GM11168 (cell line): Measurements from ENCODE around the gene USH2A.
"Not testable (repeated sequence)": the region's sequence is repeated elsewhere in the genome, so short reads cannot be mapped to it uniquely, and the experiment has no call there.

ENCODE experiments used
- in situ Hi-C: fragments of 300-500 bp; cut with MboI; formaldehyde crosslinking; loops from one replicate; pipeline ENCODE4 v1.12.0; 2022; ENCODE audit warnings: low sequenced_read_pairs; ENCODE audit not compliant: unreplicated experiment

Gene USH2A

DNA sequence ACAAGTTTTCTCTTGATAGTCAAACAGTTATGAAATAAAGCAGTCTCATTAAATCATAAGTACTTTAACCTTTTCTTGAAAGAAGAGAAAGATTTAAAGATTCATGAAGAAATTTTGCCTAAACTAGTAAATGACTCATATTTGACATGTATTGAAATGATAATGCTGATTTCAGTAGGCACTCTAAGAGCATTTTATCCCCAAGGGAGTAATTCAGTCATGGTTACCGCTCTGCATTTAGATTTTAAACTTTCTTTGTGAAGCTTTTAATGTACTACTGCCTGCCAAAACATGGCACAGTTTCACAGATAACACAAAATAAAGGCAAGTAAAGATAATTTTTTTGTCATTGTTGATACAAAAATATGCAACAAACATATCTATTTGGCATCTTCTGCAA, 6.8 kb downstream of the USH2A start:
- in situ Hi-C loops: no loop called here

DNA sequence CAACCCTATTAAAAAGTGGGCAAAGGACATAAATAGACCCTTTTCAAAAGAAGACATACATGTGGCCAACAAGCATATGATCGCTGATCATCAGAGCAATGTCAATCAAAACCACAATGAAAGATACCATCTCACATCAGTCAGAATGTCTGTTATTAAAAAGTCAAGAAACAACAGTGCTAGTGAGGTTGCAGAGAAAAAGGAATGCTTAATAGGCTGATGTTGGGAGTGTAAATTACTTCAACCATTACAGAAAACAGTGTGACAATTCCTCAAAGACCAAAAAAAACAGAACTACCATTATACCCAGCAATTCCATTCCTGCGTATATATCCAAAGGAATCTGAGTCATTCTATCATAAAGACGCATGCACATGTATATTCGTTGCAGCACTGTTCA, 13.2 kb downstream of the USH2A start:
- in situ Hi-C loops: no loop called here

DNA sequence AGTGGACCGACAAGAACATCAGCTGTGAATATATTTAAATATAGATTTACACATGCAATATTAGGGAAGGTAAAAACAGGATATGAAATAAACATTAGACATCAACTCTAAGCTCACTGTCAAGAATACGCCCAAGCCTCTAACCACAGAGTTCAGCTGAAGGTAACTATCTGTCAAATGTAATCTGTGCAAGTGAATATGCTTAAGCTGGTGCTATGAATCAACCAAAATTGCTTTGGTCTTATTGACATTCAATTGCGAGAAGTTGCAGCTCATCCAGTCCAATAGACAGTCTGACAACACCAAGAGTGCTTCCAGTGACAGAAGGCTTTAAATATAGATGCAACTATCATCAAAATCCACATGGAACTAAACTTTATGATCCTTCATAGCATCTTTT, 32.3 kb downstream of the USH2A start:
- in situ Hi-C loops: no loop called here

DNA sequence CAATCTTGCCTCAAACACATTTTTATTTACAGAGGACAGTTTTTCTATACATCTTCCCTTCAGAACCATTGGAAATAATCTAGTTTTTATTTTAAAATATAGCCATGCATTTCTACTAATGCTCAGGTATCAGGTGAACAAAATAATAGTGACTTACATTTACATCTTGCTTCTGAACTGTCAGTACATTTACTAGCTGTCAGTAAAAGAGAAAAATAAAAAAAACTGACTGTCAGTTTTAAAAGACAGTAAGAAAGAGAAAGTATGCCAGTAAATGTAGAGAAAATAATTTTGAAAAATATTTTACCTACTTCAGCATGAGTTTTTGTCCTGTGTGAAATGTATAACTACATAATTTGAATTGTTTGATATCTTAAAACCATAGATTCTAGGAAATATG, 33.5 kb downstream of the USH2A start:
- in situ Hi-C loops: no loop called here

DNA sequence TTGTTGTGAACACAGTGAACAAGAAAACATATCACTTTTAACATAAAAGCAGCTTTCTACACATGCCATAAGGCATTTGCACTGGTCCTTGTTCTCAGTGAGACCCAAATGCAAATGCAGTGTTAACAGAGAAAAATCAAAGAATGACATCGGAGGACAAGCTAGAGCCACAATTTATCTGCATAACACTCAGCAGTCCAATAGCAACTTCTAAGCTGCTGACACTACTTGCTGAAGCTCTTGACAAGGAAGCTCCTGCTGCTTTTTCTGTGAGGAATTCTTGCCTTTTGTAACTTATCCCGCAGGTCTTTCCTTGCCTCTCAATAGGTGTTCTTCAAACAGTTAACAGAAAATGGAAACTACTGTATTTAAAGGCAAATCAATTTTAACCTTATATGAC, 34.7 kb downstream of the USH2A start:
- in situ Hi-C loops: no loop called here

DNA sequence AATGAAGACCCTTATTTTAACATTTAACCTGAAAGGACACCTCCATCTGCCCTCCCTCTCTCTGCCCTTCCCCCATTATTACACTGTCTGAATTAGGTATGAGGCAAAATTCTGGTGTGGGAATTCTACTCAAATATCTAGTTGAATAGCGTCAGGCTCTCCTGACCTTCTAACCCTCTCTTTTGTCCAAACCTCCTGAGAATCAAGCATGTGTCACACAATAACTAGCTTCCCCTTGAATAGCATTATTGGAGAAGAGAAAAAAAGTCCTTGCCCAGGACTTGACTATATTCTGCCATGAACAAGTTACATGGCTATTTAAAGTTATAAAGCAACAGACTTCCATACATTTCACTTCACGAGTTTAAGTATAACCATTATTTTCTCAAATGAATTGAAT, 35.5 kb downstream of the USH2A start:
- in situ Hi-C loops: no loop called here

DNA sequence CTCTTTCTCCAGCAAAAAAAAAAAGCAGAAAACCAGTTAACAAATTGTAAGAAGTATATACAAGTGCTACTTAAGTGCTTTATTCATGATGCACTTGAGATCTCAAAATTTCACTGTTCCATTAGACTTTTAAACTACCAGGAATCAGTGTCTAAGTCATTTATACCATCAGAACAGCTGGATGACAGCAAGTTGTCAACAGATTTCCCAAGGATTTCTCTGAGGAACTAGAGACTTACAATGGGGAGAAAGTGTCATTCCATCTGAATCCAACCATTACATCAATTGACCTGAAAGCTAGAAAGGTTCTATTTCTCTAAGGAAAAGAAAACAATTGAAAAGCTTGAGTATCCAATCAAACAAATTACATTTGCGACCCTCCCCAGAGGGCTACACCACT, 43.8 kb downstream of the USH2A start:
- in situ Hi-C loops: no loop called here

DNA sequence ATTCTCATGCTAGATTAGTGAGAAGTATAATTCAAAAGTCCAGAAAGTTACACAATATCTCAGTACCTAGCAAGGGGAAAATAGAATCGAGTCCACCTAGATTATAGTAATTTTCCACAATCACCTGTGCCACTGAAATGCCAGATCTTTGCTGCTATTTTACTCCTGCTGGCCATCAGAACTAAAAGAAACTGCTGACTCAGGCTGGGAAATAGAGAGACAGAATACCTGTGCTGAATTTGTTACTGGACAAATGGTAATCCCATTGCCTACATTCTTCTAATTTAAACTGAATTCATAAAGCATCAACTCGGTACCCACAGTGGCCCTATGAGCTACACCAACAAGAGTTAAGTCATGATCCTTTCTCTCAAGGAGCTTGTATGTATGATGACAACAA, 55.0 kb downstream of the USH2A start:
- in situ Hi-C loops: no loop called here

DNA sequence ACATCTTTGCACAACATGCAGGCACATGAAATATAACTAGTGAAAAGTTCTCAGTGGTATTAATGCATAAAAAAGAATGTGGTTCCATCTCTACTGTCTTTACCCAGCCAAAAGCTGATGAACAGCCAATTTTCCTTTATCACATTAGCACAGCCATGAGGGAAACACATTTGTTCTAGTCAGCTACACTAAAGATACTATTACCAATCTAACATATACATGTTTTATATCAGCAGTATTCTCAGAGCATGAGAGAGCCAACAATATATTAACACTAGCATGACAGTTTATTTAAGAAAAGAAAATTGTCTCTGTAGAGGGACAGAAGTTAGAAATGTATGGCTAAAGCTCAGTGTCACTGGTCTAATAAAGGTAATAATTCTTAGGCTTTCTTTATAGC, 56.3 kb downstream of the USH2A start:
- in situ Hi-C loops: no loop called here

DNA sequence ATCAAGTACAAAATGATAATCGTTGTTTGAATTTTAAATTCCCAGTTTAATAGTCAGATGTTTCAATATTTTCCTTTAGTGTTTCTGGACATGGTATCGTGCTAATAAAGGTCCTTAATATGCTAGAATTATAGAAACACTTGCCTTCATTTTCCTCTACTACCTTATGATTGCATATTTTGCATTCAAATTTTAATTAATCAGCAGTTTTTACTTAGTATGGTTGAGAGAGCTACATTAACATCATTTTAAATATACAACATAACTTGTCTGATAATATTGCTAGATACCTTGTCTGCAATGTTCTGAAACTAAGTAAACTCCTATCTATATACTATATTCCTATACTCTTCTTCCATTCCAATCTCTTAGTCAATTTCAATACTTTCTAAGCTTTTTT, 66.3 kb downstream of the USH2A start:
- in situ Hi-C loops: no loop called here

DNA sequence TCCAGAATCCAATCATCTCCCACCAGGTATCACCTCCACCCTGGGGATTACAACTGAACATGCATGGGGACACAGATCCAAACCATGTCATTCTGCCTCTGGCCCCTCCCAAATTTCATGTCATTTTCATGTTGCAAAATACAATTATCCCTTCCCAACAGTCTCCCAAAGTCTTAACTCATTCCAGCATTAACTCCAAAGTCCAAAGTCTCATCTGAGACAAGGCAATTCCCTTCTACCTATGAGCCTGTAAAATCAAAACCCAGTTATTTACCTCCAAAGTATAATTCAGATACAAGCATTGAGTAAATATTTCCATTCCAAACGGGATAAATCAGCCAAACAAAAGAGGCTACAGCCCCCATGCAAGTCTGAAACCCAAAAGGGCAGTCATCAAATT, 73.1 kb downstream of the USH2A start:
- in situ Hi-C loops: no loop called here

DNA sequence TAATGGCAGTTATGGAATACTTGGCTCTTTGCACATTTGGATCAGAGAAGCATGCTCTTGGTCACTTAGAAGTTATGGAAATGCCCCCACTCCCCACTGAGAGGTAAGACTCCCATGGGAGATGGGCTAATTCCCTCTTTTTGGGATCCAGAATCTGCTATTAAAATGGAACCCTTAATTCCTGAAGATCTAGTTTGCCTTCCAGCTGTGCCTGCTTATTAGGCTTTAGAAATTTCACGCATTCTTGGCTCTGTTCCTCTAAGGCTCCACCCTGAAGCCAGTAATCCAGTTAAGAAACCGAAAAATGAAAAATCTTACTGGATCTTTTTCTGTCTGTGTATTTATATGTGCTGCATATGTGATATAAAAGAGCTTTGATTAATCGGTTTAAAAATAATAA, 76.7 kb downstream of the USH2A start:
- in situ Hi-C loops: no loop called here

DNA sequence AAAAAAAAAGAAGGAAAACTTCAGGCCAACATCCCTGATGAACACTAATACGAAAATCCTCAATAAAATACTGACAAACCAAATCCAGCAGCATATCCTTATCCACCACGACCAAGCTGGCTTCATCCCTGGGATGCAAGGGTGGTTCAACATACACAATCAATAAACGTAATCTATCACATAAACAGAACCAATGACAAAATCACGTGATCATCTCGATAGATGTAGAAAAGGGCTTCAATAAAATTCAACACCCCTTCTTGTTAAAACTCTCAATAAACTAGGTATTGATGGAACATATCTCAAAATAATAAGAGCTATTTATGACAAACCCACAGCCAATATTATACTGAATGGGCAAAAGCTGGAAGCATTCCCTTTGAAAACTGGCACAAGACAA, 82.7 kb downstream of the USH2A start:
- in situ Hi-C loops: not testable (repeated sequence)

DNA sequence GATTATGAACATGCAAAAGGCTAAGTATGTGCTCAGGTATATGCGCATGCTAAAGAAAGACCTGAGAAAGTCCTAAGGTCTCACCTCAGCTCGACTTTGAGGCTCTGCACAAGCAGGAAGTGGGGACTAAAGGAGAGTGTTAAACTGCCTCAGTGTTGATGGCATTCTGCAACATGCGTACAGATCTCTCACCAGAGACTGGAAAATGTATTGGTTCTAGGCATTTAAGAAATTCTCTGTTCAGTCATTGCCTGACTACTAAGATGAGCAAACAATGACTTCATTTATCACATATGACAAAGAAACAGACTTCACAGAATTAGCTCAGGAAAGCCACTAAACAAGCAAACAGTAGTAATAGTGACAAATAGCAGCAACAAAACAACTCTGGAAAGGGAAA, 90.8 kb downstream of the USH2A start:
- in situ Hi-C loops: no loop called here

DNA sequence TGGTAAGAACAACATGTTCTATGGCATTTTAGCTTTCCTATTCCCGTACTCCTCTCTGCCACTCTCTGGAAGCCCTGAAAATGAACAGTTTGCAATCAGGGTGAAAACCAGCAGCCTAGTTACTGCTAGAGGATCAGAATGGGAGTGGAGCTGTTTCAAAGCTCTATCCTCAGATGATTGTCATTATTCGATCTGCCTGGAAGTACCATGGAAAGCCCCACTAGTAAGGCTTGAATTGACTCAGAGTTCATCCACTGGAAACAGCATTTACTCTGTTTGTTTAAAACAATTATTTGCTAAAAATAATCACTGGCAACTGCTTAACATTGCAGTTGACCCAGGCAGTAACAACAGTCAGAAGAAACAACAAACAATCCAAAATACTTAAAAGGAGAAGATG, 91.2 kb downstream of the USH2A start:
- in situ Hi-C loops: no loop called here

DNA sequence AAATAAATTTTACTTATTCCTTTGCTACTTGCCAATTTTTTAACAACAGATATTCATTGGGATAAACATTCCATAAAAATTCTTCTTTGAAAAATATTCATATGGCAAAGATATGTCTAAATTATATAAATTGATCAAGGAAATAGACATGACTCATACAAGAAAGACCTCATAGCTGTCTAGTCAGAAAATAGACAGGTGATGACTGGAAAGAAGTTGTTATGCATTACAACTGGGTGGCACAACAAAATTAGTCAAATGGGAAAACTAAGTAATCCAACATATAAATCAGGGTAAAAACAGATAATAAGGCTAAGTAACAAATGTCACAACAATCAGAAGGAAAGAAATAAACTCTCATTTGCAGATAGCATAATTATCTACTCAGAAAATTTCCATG, 92.0 kb downstream of the USH2A start:
- in situ Hi-C loops: no loop called here

DNA sequence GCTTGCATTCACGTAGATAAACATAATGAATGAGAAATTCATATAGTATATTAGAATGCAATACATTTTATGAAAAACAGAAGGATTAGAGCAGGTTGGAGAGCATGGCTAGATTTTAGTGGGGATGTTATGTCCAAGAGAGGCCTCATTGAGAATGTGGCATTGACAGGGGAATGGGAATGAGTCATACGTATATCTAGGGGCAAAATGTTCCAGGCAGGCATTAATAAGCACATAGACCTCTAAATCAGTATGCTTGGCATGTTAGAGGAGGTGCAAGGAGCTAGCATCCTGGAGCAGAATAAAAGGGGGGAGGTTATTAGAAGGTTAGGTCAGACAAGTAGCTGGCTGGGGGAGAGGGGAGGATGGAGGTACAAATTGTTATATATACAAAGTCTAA, 93.0 kb downstream of the USH2A start:
- in situ Hi-C loops: no loop called here

DNA sequence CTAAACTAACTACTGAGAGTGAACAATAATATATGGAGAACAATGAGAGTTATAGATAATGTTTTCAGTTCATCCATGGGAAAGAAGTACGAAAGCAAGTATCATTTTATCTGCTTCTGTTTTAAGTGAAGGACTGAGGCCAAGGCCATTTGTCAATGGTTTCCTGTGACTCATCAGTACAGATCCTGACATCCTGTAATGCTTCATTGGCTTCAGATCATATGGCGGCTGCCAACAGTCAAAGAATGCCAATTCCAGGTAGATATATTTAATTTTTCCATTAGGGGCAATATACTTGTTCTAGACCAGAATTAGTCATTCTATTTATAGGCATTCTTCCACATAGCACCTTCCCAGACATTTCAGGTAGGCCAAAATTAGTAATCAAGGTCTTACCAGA, 97.3 kb downstream of the USH2A start:
- in situ Hi-C loops: no loop called here

DNA sequence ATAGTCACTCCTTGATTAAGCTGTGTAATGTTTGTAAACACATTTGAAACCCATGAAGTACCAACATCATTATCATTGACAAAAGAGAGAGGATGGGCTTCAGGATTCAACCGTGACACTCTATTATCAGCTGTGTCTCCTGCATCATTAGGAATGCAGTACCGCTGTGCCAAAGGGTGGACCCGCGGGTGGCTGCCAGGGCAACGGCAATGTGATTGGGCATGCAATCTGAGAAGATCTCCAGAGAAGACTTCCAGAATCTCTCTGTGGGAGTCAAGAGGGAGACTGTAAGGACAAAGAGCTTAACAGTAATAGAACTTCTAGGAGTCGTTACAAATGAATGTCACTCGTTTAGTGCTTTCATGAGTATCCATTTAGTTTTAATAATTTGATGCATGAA, 97.9 kb downstream of the USH2A start:
- in situ Hi-C loops: no loop called here

DNA sequence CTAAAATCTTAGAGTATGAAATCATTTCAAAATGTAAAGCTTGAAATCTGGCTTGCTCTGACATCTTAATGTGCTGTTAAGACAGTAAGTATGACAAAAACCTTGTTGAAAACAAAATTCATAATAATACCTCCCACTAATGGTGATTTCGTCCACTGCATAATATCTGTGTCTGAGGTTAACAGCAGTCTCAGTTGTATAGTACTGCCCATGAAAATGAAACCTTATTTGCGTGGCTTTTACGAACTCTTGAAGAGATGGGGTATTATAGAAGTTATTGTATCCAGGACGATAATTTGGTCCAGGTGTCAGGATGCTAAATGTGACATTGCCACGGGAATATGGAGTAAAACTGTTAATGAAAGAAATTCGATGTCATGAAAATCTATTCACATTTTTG, 99.9 kb downstream of the USH2A start:
- in situ Hi-C loops: no loop called here

DNA sequence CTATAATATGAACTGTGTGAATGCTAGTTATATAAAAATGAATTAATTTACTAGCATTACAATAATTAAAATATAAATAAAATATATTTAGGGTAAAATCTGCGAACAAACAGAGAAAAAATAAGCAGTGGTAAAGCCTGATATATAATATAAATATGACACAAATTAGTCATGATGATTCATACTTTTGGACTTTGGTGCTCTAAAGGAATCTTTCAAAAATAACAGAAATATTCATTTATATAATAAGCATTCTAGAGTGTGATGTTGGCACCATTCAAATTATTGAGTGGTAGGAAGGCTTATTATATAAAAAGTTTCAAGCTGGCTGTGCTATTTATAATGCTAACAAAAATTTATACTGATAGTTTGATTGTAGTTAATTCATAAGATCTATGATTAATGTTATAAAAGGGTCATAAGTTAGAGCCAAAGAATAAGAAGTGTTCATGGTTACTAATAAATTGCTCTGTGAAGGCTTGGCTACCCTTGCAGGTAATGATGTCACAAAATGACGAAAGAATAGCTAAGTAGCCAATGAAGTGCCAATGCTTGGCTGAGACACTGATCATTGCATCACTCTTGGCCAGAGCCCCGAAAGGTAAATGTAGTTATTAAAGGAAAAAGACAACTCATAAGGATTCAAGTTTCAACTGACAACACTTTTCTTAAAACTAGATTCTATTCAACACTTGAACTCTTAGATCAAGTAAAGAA, 108.7 kb downstream of the USH2A start:
- in situ Hi-C loops: no loop called here

DNA sequence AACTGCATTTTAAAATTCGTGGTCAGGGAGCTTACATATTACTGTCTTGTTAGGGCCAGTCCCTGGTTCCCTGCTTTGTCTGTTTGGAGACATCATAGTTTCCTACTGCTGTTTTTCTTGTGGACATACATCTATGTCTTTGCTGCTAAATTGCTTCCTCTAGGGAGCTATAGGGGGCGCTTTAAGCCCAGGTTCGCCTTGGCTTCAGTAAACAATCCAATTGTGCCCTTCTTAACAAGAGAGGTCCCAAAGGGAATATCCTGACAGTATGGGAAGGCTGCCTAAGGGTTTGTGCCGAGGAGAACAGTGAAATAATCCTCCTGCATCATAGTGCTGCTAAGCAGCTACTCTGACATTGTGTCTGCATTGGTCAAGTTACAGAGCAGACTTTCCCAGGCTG, 112.5 kb downstream of the USH2A start:
- in situ Hi-C loops: no loop called here

DNA sequence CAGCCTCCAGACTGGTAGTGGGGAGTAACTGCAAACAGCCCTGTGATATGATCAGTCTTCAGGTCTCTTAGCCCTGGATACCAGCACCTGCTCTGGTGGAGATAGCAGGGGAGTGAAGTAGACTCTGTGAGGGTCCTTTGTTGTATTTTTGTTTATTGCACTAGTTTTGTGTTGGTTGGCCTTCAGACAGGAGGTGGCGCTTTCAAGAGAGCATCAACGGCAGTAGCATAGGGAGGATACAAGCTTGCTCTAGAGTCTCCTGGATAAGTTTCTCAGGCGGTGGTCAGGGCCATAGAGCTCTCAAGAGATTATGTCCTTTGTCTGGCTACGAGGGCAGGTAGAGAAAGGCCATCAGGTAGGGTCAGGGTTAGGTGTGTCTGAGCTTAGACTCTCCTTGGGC, 116.4 kb downstream of the USH2A start:
- in situ Hi-C loops: no loop called here
